Astrocyte of the cerebellum (primary cell): ENCODE measurements around the gene SPOCK1.

Experiments
- DNase-seq: peaks from one replicate; pipeline ENCODE4 v3.0.0-alpha.2; 2011; ENCODE audit warnings: low read depth
- H3K4me3 ChIP-seq: 2 replicates; pipeline ENCODE4 v1.5.1; 2011; ENCODE audit warnings: mild to moderate bottlenecking, low read depth, low read length, moderate library complexity
- CTCF ChIP-seq: IDR thresholded peaks from 2 replicates; pipeline ENCODE4 v1.5.1; 2012; ENCODE audit warnings: low read length, low read depth, moderate library complexity, mild to moderate bottlenecking; ENCODE audit errors: missing control alignments
- in situ Hi-C: cut with HindIII; loops from 2 replicates; pipeline ENCODE4 v1.10.0; 2017; ENCODE audit warnings: low sequenced_read_pairs

Gene SPOCK1

DNA sequence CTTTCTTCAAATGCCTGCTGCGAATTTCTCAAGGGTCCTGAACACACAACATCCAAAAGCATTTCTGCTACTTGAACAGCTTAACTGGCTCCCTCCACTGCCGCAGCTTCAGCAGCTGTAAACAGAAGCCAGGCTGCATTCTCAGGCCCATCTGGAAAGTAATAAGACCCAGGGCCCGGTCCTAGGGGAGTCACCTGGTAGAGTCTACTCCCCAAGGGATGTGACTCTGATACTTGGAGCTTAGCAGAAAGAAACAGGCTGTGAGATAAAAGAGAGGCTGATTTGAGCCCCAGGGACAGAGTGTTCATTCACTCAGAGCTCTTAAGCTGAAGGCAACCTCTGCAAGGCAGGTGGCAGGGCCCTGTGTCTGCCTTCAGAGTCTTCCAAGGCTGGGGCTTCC is 356.8 kb downstream of the SPOCK1 start:
- no peak for TF ChIP-seq CTCF
- in situ Hi-C loops = no loop called here
- DNase-seq = no peak
- no peak overlapping the region for H3K4me3 ChIP-seq

- H3K4me3 ChIP-seq = no peak overlapping the region
- no peak for TF ChIP-seq CTCF
- DNase-seq = no peak
- in situ Hi-C loops = no loop called here
Observed at GRCh38 chr5:137141779-137142178, 357.3 kb downstream of the SPOCK1 start.

- in situ Hi-C loops = no loop called here
- DNase-seq = no peak
- TF ChIP-seq CTCF = no peak
- no peak overlapping the region for H3K4me3 ChIP-seq
Observed at GRCh38 chr5:137136991-137137632, 362.0 kb downstream of the SPOCK1 start.

- no peak for DNase-seq
- no peak for TF ChIP-seq CTCF
- in situ Hi-C loops = no loop called here
- H3K4me3 ChIP-seq = no peak overlapping the region
Observed at GRCh38 chr5:137134920-137135532, 364.1 kb downstream of the SPOCK1 start.

GRCh38 chr5:137129886-137130680 is 369.0 kb downstream of the SPOCK1 start:
- DNase-seq = no peak
- in situ Hi-C loops = no loop called here
- no peak for TF ChIP-seq CTCF
- no peak overlapping the region for H3K4me3 ChIP-seq

GRCh38 chr5:137128012-137128411 is 371.1 kb downstream of the SPOCK1 start:
- in situ Hi-C loops = no loop called here
- H3K4me3 ChIP-seq = no peak overlapping the region
- no peak for TF ChIP-seq CTCF
- DNase-seq = no peak
